ENCODE data around the gene PTGER1.
"Not testable (repeated sequence)": the region's sequence is repeated elsewhere in the genome, so short reads cannot be mapped to it uniquely, and the experiment has no call there.

Gene PTGER1

DNA sequence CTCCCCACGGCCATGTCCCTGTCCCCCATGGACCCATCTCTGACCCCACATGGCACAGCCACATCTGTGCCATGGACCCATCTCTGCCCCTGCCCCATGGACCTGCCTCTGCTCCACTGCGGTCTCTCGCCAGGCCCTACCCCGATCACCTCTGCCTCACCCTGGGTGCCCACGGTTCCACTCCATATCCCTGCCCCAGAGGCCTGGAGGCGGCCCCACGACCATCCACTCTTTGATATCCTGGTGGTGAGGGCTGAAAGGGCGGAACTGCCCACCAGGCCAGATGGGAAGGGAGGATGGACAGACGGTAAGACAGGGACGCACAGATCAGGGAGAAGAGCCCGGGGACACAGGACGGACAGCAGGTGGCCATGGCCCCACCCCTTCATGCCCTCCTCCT lies 327 bp downstream of the PTGER1 start:
- no peak for FAIRE-seq
- DNase-seq (ENCODE audit: low spot score) = no peak

DNA sequence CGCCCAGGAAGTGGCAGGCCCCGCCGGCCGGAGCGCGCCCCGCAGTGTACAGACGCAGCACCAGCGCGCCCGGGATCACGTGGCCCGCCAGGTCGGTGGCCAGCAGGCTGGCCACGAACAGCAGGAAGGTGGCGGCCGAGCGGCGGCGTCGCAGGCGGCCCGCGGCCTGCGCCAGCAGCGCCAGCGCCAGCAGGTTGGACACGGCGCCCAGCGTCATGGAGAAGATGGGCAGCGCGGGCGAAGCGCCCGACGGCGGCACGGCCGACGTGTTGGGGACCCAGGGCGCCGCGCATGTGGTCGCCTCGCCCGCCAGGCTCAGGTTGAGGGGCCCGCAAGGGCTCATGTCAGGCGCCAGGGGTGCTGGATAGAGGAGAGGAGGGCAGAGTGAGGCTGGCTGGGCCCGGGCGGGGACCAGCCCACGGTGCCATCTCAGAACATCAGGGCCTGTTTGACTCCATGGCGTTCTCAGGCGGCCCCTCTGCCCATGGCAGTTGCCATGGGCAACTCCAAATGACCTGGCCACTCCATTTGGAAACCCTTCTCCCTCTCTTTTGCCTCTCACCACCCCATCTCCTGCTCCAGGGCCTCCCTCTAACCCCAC lies 1.1 kb downstream of the PTGER1 start:
- FAIRE-seq (no peak), DNase-seq (ENCODE audit: low spot score) (no peak)

DNA sequence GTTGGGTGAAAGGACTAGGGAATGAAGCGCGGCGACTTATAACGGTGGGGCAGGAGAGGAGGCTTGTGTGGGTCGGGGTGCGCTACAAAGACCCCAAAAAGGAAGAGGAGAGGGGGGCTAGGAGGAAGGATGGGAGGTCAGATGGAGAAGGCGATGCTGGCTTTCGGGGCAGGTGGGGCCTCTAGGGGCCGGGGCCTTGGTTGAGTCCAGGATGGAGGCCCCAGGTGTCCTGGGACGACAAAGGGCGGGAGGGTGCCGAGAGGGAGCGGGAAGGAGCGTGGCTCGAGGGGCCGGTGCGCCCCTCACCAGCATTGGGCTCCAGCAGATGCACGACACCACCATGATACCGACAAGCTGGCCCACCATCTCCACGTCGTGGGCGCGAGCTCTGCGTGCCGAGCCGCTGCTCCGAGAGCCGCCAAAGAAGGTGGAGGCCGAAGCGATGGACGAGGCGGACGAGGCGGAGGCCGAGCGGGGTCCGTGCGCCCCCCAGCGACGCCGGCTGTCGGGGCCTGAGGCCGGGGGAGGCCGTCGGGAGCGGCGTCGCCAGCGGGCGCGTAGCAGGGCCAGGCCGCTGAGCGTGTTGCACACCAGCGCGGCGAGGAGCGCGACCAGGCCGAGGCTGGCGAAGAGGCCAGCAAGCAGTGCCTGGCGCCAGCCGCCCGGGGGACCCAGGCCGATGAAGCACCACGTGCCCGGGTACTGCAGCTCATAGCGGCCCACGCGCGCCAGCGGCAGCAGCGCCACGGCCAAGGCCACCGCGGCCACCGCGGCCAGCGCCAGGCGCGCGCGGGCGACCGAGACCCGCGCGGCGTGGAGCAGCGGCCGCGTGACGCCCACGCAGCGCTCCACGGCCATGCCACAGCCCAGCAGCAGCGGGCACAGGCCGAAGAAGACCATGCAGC lies 1.8 kb downstream of the PTGER1 start:
- DNase-seq (ENCODE audit: low spot score) = no peak

DNA sequence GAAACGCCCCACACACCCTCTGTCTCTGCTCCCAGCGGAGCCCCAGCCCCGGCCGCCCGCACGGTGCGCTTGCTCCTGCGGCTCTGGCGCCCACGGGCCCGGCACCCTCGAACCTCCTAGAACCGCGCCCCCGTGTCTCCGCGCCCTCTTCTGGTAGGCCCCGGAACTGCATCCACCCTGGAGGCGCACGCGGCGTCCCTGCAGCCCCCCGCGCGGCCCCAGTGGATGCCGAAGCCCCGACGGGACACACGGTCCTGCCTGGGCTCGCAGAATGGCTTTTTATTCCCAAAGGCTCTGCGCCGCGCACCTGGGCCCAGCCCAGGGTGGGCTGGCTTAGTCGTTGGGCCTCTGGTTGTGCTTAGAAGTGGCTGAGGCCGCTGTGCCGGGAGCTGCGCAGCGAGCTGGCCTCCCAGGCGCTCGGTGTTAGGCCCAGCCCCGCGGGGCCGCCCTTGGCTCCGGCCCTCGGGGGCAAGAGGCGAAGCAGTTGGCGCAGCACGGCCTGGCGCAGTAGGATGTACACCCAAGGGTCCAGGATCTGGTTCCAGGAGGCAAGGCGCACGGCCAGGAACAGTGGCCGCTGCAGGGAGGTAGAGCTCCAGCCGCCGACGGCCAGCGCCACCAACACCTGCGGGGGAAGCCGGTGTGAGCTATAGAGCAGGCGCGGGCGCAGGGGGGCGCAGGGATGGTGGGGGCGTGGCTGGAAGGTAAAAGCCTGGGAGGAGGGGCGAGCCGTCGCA lies 2.8 kb downstream of the PTGER1 start:
- FAIRE-seq (no peak), DNase-seq (ENCODE audit: low spot score) (no peak)

More for the DNA sequence above, 1.8 kb downstream of the PTGER1 start:
- no peak for FAIRE-seq

DNA sequence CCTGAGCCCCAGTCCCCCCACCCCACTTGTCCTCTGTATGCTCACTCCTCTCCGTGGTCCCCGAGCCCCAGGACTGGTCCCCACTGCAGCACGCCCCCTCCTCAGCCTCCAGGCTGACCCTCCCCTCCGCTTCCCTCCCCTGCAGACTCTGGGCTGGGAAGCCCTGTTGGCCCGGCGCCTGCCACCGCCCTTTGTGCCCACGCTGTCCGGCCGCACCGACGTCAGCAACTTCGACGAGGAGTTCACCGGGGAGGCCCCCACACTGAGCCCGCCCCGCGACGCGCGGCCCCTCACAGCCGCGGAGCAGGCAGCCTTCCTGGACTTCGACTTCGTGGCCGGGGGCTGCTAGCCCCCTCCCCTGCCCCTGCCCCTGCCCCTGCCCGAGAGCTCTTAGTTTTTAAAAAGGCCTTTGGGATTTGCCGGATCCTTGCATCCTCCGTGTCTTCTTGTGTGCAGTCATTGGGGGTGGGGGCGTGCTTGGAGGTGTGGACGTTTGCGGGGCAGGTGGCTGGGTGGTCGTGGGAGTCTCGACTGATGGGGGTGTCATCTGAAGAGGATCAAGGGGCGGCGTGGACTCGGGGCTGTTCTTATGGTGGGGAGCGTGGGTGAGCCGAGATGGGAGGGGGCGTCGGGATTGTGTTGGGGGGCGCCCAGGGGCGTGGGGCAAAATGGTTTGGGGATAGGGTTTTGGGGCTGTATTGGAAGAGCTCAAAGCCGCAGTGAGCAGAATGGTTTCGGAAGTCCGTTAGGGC lies 3.5 kb downstream of the PTGER1 start:
- FAIRE-seq = no peak
- DNase-seq (ENCODE audit: low spot score) = no peak

DNA sequence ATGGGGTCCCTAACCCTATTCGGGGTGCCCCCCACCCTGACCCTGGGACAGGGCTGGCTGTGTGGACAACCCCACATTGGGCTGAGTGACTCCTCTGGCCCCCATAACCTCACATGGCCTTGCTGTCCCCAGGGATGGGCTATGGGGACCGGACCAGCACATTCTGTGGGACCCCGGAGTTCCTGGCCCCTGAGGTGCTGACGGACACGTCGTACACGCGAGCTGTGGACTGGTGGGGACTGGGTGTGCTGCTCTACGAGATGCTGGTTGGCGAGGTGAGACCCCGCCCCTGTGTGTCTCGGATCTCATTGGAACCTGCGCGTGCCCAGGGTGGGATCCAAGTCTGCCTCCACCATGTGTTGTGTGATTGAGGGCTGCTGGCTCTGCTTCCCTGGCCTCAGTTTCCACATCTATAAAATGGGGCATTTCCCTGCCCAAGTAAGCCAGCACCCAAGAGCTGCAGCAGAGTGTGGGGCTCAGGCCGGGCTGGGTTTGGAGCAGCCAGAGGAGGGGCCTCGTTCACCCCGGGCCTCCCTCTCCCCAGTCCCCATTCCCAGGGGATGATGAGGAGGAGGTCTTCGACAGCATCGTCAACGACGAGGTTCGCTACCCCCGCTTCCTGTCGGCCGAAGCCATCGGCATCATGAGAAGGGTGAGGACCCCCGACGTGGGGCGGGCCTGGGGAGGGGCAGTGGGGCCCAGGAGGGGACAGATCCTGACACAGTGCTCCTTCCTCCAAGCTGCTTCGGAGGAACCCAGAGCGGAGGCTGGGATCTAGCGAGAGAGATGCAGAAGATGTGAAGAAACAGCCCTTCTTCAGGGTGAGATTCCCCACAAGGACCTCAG lies 4.9 kb downstream of the PTGER1 start:
- DNase-seq (ENCODE audit: low spot score) = no peak
- no peak for FAIRE-seq

DNA sequence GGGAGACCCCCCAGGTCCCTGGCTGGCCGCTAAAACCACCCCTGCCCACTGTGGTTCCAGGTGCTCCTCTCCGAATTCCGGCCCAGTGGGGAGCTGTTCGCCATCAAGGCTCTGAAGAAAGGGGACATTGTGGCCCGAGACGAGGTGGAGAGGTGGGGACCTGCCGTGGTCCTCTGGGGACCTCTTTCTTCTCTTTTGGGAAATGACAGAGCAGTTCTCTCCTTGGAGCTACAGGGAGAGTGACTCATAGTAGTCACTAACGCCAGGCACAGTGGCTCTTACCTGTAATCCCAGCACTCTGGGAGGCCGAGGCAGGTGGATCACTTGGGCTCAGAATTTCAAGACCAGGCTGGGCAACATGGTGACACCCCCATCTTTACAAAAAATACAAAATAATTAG lies 7.3 kb downstream of the PTGER1 start:
- DNase-seq (ENCODE audit: low spot score) (no peak), FAIRE-seq (no peak)

DNA sequence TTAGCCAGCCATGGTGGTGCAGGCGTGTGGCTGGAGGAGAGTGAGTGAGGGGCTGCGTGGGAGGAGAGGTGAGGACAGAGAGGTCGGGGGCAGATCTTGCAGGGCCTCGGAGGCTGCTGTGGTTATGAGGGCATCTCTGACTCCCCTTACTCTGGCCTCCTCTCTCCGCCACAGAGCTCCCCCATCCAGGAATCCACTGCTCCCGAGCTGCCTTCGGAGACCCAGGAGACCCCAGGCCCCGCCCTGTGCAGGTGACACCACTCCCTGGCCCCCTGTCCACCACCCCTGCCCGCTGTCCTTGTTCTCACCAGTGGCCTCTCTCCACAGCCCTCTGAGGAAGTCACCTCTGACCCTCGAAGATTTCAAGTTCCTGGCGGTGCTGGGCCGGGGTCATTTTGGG lies 7.8 kb downstream of the PTGER1 start:
- DNase-seq (ENCODE audit: low spot score) (no peak), FAIRE-seq (no peak)

DNA sequence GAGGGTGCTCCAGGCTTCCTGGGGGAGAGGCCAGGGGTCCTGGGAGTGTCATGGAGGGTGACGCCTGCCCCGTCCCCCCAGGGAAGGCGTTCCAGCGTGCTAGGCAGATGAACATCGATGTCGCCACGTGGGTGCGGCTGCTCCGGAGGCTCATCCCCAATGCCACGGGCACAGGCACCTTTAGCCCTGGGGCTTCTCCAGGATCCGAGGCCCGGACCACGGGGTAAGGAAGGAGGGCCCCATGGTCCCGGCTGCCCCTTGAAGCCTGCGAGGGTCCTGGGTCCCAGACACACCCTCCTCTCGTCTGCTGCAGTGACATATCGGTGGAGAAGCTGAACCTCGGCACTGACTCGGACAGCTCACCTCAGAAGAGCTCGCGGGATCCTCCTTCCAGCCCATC lies 11.4 kb downstream of the PTGER1 start:
- DNase-seq (ENCODE audit: low spot score) (no peak), FAIRE-seq (no peak)

DNA sequence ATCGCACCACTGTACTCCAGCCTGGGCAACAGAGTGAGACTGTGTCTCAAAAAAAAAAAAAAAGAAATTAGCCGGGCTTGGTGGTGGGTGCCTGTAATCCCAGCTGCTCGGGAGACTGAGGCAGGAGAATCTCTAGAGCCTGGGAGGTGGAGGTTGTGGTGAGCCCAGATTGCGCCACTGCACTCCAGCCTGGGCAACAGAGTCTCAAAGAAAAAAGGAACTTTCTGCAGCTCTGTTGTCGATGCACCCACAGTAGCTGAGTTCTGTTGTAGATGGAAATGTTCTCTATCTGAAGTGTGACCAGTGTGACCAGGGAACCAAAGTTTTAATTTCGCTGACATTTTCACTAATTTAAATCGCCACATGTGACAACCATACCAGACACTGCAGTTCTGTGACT lies 12.8 kb downstream of the PTGER1 start:
- DNase-seq (ENCODE audit: low spot score); FAIRE-seq: not testable (repeated sequence)

DNA sequence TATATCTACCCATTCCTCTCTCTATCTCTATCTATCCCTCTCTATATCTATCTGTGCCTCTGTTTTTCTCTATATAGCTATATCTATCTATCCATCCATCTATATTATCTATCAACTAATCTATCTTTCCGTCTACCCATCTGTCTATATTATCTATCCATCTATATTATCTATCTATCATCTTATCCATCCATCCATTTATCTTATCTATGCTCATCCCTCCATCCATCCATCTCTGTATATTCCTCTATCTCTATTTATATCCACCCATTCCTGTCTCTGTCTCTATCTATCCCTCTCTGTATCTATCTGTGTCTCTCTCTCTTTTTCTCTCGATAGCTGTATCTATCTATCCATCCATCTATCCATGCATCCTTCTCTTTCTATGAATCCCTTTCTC lies 14.2 kb downstream of the PTGER1 start:
- FAIRE-seq (no peak), DNase-seq (ENCODE audit: low spot score) (no peak)

DNA sequence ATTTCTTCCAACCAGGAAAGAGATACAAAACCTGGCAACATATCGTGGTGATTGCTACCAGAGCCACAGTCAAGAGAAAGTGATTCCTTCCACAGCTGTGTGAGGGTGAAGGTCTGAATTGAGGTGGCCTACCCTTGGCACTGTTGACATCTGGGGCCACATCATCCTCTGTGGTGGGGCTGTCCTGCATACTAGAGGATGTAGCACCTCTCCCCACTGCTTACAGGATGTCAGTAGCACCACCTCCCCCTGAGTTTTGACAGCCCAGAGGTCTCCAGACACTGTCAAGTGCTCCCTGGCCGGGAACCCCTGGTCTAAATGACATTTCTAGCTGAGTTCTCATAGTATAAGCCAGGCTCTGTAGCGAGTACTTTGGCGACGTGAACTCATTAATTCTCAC lies 15.5 kb downstream of the PTGER1 start:
- DNase-seq (ENCODE audit: low spot score) = no peak
- FAIRE-seq = no peak

DNA sequence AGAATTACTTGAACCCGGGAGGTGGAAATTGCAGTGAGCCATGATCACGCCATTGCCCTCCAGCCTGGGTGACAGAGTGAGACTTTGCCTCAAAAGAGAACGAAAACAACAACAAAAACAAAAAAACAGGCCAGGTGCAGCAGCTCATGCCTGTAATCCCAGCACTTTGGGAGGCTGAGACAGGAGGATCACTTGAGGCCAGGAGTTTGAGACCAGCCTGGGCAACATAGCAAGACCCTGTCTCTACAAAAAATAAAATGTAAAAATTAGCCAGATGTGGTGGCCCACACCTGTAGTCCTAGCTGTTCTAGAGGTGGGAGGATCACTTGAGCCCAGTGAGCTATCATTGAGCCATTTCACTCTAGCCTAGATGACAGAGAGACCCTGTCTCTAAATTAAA lies 22.9 kb downstream of the PTGER1 start:
- FAIRE-seq; DNase-seq (ENCODE audit: low spot score): not testable (repeated sequence)

DNA sequence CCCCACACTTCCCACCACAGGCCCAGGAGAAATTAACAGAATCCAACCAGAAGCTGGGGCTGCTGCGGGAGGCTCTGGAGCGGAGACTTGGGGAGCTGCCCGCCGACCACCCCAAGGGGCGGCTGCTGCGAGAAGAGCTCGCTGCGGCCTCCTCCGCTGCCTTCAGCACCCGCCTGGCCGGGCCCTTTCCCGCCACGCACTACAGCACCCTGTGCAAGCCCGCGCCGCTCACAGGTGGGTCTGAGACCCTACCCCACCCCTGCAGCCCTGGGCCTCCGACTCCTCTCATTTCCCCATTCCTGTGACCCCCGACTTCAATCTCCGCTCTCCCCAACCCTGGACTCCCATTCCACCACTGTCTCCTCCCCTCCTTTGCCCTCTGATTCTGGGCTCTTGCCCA lies 24.3 kb downstream of the PTGER1 start:
- no peak for DNase-seq (ENCODE audit: low spot score)
- FAIRE-seq = no peak

DNA sequence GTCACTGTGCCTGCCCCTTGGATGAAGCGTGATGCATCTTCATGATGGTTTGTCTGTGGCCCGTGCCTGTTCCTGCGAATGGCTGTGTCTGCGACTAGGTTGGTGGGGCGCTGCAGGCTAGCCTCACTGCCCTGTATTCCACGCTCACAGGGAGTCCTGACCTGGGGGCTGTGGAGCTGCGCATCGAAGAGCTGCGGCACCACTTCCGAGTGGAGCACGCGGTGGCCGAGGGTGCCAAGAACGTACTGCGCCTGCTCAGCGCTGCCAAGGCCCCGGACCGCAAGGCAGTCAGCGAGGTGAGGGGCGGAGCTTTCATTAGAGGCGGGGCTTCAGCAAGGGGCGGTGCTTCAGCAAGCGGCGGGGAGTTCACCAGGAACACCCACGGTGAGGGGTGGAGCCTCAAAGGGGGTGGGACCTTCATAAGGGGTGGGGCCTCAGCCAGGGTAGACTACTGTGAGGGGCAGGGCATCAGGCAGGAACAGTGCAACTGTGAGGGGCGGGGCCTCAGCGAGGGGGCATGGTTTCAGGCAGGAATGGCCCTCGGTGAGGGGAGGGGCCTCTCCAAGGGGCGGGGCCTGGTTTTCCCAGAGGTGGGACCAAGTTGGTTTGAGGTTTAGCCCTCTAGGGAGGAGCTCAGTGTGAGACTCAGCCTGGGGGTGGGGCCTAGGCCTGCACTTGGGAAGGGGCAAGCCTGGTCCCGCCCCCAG lies 24.8 kb downstream of the PTGER1 start:
- DNase-seq (ENCODE audit: low spot score) (peak; percentile 17), FAIRE-seq (no peak)

DNA sequence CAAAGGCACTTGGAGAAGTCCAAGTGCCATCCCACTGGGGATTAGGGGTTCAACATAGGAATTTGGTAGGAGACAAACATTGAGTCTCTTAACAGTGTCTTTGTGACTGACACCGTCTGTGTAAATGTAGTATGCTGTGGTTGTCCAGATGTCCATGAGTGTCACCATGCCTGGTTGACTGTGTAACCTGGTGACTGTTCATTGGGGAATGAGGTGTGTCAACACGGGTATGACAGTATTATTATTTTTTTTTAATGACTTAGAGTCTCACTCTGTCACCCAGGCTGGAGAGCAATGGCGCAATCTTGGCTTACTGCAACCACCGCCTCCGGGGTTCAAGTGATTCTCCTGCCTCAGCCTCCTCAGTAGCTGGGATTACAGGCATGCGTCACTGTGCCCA lies 25.8 kb downstream of the PTGER1 start:
- no peak for FAIRE-seq
- peak; percentile 16 for DNase-seq (ENCODE audit: low spot score)

DNA sequence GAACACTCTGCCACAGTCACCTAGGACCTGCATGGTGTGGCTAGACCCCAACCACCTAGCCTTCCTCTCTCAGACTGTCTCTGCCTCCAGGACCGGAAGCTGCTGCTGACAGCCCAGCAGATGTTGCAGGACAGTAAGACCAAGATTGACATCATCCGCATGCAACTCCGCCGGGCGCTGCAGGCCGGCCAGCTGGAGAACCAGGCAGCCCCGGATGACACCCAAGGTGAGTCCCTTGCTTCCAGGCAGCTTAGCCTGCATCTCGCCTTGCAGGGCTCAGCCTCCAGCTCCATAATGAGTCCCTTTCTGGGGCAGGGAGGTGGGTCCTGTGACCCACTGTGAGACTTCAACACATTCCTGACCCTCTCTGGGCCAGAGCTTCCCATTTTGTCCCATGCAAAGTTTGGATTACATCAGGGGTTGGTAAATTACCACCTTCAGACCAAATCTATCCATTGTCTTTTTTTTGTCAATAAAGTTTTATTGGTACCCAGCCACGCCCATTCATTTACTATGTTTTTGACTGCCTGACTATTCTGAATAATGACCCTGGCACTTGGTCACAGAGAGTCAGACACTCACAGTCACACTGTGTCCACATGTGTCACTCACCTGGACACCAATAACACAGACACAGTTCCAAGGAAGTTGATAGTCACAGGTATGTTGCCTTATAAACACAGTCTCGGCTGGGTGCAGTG lies 28.7 kb downstream of the PTGER1 start:
- DNase-seq (ENCODE audit: low spot score) (no peak), FAIRE-seq (no peak)

DNA sequence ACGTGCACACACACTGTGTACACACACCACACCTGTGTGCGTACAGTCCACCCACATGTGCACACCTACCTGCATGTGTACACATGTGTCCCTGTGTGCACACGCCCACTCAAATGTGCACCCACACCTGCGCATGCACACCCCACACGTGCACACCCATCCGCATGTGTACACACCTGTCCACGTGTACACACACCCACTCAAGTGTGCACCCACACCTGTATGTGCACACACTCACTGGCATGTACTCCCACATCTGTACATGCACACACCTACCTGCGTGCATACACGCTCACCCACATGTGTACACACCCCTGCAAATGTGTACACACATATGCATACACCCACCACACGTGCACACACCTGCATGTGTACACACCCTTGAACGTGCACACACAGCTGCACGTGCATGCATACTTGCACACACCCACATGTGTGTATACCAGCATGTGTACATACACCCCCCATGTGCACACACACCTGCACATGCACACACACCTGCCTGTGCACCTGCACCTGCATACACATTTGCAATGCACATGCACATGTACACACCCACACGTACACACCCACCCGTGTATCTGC lies 31.4 kb downstream of the PTGER1 start:
- no peak for DNase-seq (ENCODE audit: low spot score)
- no peak for FAIRE-seq
